ENCODE data around the gene SHC3. TPM values are rescaled to one million over a fixed set of nuclear protein-coding genes. Genes with fewer than 3 reads are reported as not detected.

SHC3 gene
- total RNA-seq, 1 experiment from 2014 or later: 4.0 TPM

GRCh38 chr9:88984543-88984883, 194.1 kb downstream of the SHC3 start:
- Mint-ChIP-seq H3K36me3 (ENCODE audit: insufficient read depth, unreplicated experiment) (no peaks in the 10 kb centered on the region), H3K9me3 (ENCODE audit: low read depth, unreplicated experiment) (peaks cover 2% of the 10 kb centered on the region), H3K4me1 (ENCODE audit: low read depth, unreplicated experiment) (no peaks in the 10 kb centered on the region), H3K4me3 (ENCODE audit: low read depth, unreplicated experiment) (no peak overlapping the region), H3K27ac (ENCODE audit: unreplicated experiment) (no peak overlapping the region), H3K27me3 (ENCODE audit: unreplicated experiment) (peaks cover 24% of the 10 kb centered on the region)
- CTCF ChIA-PET: no interaction called here
- no peak for DNase-seq
- TF ChIP-seq CTCF (IDR thresholded peaks at IDR 0.05; ENCODE audit: unreplicated experiment): no peak
- intact Hi-C loops (cut with micrococcal nuclease; ENCODE audit: unreplicated experiment): no loop called here
- no TSS peak for BruUV-seq (replicated peaks)

DNA sequence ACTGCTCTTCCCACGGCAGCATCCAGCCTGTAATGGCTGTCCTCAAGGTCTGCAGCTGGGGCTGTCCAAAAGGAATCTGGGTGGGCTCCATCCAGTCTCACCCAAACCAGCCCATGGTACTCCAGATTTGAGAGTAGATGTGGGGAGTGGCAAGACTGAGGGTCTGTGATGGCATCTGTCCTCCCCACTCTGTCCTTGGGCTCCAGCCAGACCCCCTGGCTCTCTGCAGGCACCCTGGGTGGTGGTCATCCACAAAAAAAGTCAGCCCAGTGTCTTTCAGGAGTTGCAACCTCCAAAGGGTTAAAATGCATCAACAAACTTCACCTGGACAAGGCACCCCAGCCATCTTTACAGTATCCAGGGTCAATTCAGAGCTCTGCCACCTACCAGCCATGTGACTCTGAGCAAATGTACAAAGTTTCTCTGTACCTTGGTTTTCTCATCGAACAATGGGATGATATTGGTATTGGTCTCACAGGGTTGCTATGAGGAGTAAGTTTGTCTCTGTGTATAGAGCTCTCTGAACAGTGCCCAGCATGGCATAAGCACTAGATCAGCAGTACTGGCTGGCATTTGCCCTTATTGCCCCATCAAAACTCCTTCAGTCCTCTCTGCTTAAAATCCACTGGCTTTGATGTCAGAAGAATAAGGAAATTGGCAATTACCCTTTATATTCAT, 194.6 kb downstream of the SHC3 start:
- CTCF ChIA-PET: no interaction called here
- H3K4me3 Mint-ChIP-seq (ENCODE audit: low read depth, unreplicated experiment): no peak overlapping the region
- no peaks in the 10 kb centered on the region for H3K36me3 Mint-ChIP-seq (ENCODE audit: insufficient read depth, unreplicated experiment)
- peaks cover 2% of the 10 kb centered on the region for H3K9me3 Mint-ChIP-seq (ENCODE audit: low read depth, unreplicated experiment)
- TF ChIP-seq CTCF (IDR thresholded peaks at IDR 0.05; ENCODE audit: unreplicated experiment): no peak
- H3K27ac Mint-ChIP-seq (ENCODE audit: unreplicated experiment): no peak overlapping the region
- peaks cover 24% of the 10 kb centered on the region for H3K27me3 Mint-ChIP-seq (ENCODE audit: unreplicated experiment)
- DNase-seq: no peak
- H3K4me1 Mint-ChIP-seq (ENCODE audit: low read depth, unreplicated experiment): no peaks in the 10 kb centered on the region
- BruUV-seq (replicated peaks): no TSS peak
- intact Hi-C loops (cut with micrococcal nuclease; ENCODE audit: unreplicated experiment): no loop called here

DNA sequence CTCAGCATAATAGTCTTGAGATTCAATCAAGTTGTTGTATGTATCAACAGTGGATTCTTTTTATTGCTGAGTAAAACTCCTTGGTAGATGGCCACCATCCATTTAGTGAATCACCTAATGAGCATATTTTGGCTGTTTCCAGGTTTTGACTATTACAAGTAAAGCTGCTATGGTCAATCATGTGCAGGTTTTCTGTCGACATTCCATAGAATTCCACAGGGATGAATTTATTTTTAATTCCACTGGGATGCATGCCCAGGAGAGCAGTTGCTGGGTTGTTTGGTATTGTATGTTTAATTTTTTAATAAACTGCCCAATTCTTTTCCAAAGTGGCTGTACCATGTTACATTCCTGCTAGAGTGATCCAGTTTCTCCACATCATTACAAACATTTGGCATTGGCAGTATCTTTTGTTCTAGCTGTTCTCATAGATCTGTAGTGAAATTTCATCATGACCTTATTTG, 197.8 kb downstream of the SHC3 start:
- DNase-seq: no peak
- Mint-ChIP-seq H3K4me1 (ENCODE audit: low read depth, unreplicated experiment) (no peaks in the 10 kb centered on the region), H3K9me3 (ENCODE audit: low read depth, unreplicated experiment) (peaks cover 2% of the 10 kb centered on the region), H3K4me3 (ENCODE audit: low read depth, unreplicated experiment) (no peak overlapping the region), H3K36me3 (ENCODE audit: insufficient read depth, unreplicated experiment) (no peaks in the 10 kb centered on the region), H3K27ac (ENCODE audit: unreplicated experiment) (no peak overlapping the region), H3K27me3 (ENCODE audit: unreplicated experiment) (peaks cover 43% of the 10 kb centered on the region)
- no peak for TF ChIP-seq CTCF (IDR thresholded peaks at IDR 0.05; ENCODE audit: unreplicated experiment)
- no TSS peak for BruUV-seq (replicated peaks)
- intact Hi-C loops (cut with micrococcal nuclease; ENCODE audit: unreplicated experiment): no loop called here
- CTCF ChIA-PET: no interaction called here

DNA sequence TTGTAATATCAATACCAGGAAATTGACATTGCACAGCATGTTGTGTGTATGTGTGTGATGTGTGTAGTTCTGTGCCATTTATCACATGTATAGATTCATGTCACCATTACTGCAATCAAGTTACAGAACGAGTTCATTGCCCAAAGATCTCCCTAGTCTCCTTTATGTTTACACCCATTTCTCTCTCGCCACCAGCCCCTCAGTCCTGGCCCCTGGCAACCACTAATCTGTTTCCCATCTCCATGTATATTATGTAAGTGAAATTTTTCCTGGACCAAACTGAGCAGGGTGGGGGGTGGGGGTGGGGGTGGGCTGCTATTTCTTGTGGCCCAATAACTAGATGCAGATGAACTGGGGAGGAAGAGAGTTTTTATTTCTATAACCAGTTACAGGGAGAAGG, 198.8 kb downstream of the SHC3 start:
- TF ChIP-seq CTCF (IDR thresholded peaks at IDR 0.05; ENCODE audit: unreplicated experiment): no peak
- Mint-ChIP-seq H3K9me3 (ENCODE audit: low read depth, unreplicated experiment) (peaks cover 2% of the 10 kb centered on the region), H3K4me3 (ENCODE audit: low read depth, unreplicated experiment) (no peak overlapping the region), H3K27me3 (ENCODE audit: unreplicated experiment) (peaks cover 33% of the 10 kb centered on the region), H3K4me1 (ENCODE audit: low read depth, unreplicated experiment) (no peaks in the 10 kb centered on the region), H3K27ac (ENCODE audit: unreplicated experiment) (no peak overlapping the region), H3K36me3 (ENCODE audit: insufficient read depth, unreplicated experiment) (no peaks in the 10 kb centered on the region)
- CTCF ChIA-PET: no interaction called here
- no TSS peak for BruUV-seq (replicated peaks)
- no peak for DNase-seq
- intact Hi-C loops (cut with micrococcal nuclease; ENCODE audit: unreplicated experiment): no loop called here

All from Calu3 (cell line).